Hindlimb muscle (tissue), 1 donor: ENCODE results near the gene NDUFB3. TPM values are rescaled to one million over a fixed set of nuclear protein-coding genes. Genes with fewer than 3 reads are reported as not detected.
"Not testable (repeated sequence)": the region's sequence is repeated elsewhere in the genome, so short reads cannot be mapped to it uniquely, and the experiment has no call there.

Experiments used
- DNase-seq: peaks from one replicate; pipeline ENCODE4 v3.0.0-alpha.2; 2013
- polyA plus RNA-seq: library from polyadenylated mRNA; unstranded; fragments of 120-200 nt; gene quantifications from one replicate; pipeline ENCODE4 v1.2.1, GENCODE V29; 2013; ENCODE audit not compliant: insufficient read length

Gene NDUFB3
- polyA plus RNA-seq, 1 donor: 67.9 TPM

GRCh38 chr2:201093573-201093972 is 21.8 kb downstream of the NDUFB3 start:
- DNase-seq: no peak

- no peak for DNase-seq
Observed at GRCh38 chr2:201100497-201100896, 28.7 kb downstream of the NDUFB3 start.

- DNase-seq: no peak
Observed at GRCh38 chr2:201105759-201106158, 34.0 kb downstream of the NDUFB3 start.

- DNase-seq: no peak
Observed at GRCh38 chr2:201107624-201108023, 35.8 kb downstream of the NDUFB3 start.

GRCh38 chr2:201108341-201108740 is 36.5 kb downstream of the NDUFB3 start:
- DNase-seq: no peak

- DNase-seq: no peak
Observed at GRCh38 chr2:201109186-201109585, 37.4 kb downstream of the NDUFB3 start.

GRCh38 chr2:201110615-201111014 is 38.8 kb downstream of the NDUFB3 start:
- DNase-seq: no peak

GRCh38 chr2:201111096-201111495 is 39.3 kb downstream of the NDUFB3 start:
- no peak for DNase-seq

- DNase-seq: no peak
Observed at GRCh38 chr2:201114350-201114749, 42.5 kb downstream of the NDUFB3 start.

GRCh38 chr2:201114846-201115245 is 43.0 kb downstream of the NDUFB3 start:
- no peak for DNase-seq

- DNase-seq: peak; percentile 79
Observed at GRCh38 chr2:201116115-201116958, 44.5 kb downstream of the NDUFB3 start, which contains the start of gene CFLAR. Gene CFLAR, plus strand, starts transcription at chr2:201116164. Its CDS starts 13,702 bp downstream, at chr2:201129866.

- DNase-seq: peak; percentile 61
Observed at GRCh38 chr2:201116959-201117734, 45.3 kb downstream of the NDUFB3 start.

GRCh38 chr2:201117735-201118094 is 45.9 kb downstream of the NDUFB3 start:
- not testable (repeated sequence) for DNase-seq

- DNase-seq: peak; percentile 77
Observed at GRCh38 chr2:201118121-201118960, 46.5 kb downstream of the NDUFB3 start.

GRCh38 chr2:201118961-201119854 is 47.4 kb downstream of the NDUFB3 start:
- DNase-seq: no peak

GRCh38 chr2:201122276-201122675 is 50.5 kb downstream of the NDUFB3 start:
- no peak for DNase-seq

GRCh38 chr2:201126308-201127151 is 54.7 kb downstream of the NDUFB3 start:
- no peak for DNase-seq

- no peak for DNase-seq
Observed at GRCh38 chr2:201127152-201127511, 55.3 kb downstream of the NDUFB3 start.

GRCh38 chr2:201127570-201127969 is 55.8 kb downstream of the NDUFB3 start:
- DNase-seq: no peak

- no peak for DNase-seq
Observed at GRCh38 chr2:201128033-201128432, 56.2 kb downstream of the NDUFB3 start.
